ENCODE measurements around the gene GPR89B.

DNA sequence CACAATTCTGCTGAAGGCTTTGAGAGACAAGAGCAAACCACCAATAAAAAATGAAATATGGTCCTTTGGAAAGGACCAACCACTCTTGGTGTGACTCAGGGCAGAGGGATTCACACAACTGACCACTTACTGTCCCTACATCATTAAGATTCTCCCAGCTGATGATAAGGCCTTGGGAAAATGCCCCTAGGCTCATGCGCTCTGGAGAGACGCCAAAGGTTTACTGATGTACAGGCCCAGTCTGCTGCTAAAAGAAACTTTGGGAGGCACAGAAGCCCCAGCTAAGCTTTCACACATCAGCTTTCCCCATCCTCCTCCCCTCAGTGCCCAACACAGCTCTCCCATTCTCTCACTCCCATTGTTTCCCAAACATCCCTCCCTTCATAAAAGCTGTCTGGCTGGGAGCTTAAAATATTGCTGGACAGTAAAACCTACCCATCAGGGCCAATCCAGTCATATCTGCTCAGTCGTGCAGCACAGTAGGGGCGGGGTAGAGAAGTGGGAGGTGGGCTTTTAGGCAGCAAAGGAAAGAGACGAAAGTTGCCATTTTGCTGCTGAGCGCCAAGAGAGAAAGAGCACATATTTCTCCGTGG is 25.9 kb upstream of the GPR89B start, which contains the start of gene GJA8:
- TF ChIP-seq, protein P1, sequence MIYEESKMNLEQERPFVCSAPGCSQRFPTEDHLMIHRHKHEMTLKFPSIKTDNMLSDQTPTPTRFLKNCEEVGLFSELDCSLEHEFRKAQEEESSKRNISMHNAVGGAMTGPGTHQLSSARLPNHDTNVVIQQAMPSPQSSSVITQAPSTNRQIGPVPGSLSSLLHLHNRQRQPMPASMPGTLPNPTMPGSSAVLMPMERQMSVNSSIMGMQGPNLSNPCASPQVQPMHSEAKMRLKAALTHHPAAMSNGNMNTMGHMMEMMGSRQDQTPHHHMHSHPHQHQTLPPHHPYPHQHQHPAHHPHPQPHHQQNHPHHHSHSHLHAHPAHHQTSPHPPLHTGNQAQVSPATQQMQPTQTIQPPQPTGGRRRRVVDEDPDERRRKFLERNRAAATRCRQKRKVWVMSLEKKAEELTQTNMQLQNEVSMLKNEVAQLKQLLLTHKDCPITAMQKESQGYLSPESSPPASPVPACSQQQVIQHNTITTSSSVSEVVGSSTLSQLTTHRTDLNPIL (CRISPR knock-in tag; IDR thresholded peaks at IDR 0.05): no peak
- TF ChIP-seq, protein P2, sequence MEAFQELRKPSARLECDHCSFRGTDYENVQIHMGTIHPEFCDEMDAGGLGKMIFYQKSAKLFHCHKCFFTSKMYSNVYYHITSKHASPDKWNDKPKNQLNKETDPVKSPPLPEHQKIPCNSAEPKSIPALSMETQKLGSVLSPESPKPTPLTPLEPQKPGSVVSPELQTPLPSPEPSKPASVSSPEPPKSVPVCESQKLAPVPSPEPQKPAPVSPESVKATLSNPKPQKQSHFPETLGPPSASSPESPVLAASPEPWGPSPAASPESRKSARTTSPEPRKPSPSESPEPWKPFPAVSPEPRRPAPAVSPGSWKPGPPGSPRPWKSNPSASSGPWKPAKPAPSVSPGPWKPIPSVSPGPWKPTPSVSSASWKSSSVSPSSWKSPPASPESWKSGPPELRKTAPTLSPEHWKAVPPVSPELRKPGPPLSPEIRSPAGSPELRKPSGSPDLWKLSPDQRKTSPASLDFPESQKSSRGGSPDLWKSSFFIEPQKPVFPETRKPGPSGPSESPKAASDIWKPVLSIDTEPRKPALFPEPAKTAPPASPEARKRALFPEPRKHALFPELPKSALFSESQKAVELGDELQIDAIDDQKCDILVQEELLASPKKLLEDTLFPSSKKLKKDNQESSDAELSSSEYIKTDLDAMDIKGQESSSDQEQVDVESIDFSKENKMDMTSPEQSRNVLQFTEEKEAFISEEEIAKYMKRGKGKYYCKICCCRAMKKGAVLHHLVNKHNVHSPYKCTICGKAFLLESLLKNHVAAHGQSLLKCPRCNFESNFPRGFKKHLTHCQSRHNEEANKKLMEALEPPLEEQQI (IDR thresholded peaks at IDR 0.05): no peak
- TF ChIP-seq, protein P3, sequence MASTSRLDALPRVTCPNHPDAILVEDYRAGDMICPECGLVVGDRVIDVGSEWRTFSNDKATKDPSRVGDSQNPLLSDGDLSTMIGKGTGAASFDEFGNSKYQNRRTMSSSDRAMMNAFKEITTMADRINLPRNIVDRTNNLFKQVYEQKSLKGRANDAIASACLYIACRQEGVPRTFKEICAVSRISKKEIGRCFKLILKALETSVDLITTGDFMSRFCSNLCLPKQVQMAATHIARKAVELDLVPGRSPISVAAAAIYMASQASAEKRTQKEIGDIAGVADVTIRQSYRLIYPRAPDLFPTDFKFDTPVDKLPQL (IDR thresholded peaks at IDR 0.05; ENCODE audit: extremely low read depth, insufficient read length): no peak
- no peak for TF ChIP-seq NCOA6 (IDR thresholded peaks at IDR 0.05)

Data from K562 (cell line).